Measurements from ENCODE around the gene RAD51B. TPM values are rescaled to one million over a fixed set of nuclear protein-coding genes. Genes with fewer than 3 reads are reported as not detected.

Gene RAD51B
- total RNA-seq, 1 donor from 2014 or later = 28.5 TPM

DNA sequence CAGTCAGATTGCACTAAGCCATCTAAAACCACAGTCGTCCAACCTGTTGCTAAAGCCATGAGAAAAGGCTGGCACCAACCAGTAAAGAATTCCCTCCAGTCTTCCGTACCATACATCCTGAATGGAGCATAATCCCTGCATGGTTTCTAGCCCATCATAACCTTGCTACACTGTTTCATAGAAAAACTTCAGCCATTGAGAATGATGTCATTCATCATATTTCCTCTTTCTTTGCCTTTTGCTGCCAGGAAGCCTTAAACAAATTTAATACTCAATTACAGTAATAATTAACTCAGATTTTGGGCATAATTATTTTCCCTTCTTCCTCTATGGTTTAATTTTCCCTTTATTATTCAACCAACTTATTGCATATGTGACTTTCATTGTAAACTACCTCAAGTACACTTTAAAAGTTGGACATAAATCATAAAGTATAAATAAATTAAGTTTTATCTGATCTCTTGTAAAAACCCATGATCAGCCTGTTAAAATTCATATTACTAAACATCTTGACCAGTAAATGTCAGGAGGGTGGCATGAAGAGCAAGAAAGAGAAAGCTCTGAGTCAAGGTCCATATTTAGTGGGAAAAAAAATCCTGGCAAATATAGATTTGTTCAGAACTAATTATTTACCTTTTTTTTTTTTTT lies 708.6 kb downstream of the RAD51B start:
- TF ChIP-seq POLR2AphosphoS5 (IDR thresholded peaks at IDR 0.05; ENCODE audit: insufficient read depth in 1 of 2, low read depth in 1 of 2) (no peak), POLR2A (IDR thresholded peaks at IDR 0.05) (no peak)
- TF ChIP-seq, protein P1, sequence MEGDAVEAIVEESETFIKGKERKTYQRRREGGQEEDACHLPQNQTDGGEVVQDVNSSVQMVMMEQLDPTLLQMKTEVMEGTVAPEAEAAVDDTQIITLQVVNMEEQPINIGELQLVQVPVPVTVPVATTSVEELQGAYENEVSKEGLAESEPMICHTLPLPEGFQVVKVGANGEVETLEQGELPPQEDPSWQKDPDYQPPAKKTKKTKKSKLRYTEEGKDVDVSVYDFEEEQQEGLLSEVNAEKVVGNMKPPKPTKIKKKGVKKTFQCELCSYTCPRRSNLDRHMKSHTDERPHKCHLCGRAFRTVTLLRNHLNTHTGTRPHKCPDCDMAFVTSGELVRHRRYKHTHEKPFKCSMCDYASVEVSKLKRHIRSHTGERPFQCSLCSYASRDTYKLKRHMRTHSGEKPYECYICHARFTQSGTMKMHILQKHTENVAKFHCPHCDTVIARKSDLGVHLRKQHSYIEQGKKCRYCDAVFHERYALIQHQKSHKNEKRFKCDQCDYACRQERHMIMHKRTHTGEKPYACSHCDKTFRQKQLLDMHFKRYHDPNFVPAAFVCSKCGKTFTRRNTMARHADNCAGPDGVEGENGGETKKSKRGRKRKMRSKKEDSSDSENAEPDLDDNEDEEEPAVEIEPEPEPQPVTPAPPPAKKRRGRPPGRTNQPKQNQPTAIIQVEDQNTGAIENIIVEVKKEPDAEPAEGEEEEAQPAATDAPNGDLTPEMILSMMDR (IDR thresholded peaks at IDR 0.05) = no peak
- H3K36me3 ChIP-seq = no peaks in the 10 kb centered on the region
- H3K4me3 ChIP-seq = no peak overlapping the region
- intact Hi-C loops (cut with DNase I) = no loop called here
- DNase-seq (ENCODE audit: extremely low spot score in 2 of 2) = no peak
- H3K4me1 ChIP-seq = peaks cover 47% of the 10 kb centered on the region
- no peaks in the 10 kb centered on the region for H3K27me3 ChIP-seq
- peaks cover 13% of the 10 kb centered on the region for H3K9me3 ChIP-seq
- peak overlapping the region; percentile 77 for H3K27ac ChIP-seq

- no peak for DNase-seq (ENCODE audit: extremely low spot score in 2 of 2)
- H3K36me3 ChIP-seq = no peaks in the 10 kb centered on the region
- H3K27me3 ChIP-seq = no peaks in the 10 kb centered on the region
- peaks cover 33% of the 10 kb centered on the region for H3K4me1 ChIP-seq
- no peak overlapping the region for H3K4me3 ChIP-seq
- H3K27ac ChIP-seq = no peak overlapping the region
- intact Hi-C loops (cut with DNase I) = no loop called here
- H3K9me3 ChIP-seq = peaks cover 13% of the 10 kb centered on the region
- TF ChIP-seq, protein P1 (IDR thresholded peaks at IDR 0.05) = no peak
- TF ChIP-seq POLR2A (IDR thresholded peaks at IDR 0.05) (no peak), POLR2AphosphoS5 (IDR thresholded peaks at IDR 0.05; ENCODE audit: insufficient read depth in 1 of 2, low read depth in 1 of 2) (no peak)
Observed at GRCh38 chr14:68530443-68530842, 710.9 kb downstream of the RAD51B start.

DNA sequence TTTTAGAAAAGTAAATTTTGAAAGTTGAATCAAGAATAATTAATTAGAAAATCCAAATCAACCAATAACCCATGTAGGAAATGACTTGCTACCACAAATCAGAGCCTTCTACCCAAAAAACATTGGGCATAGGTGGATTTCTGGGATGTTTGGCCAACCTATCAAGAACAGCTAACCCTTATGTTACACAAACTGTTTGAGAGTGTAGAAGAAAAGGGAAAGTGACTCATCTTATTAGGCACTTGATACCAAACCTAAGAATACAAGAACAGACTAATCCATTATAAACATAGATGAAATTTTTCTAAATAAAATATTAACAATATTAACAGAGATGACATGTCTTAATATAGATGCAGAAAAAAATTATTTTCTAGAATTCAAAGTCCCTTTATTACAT lies 712.9 kb downstream of the RAD51B start:
- intact Hi-C loops (cut with DNase I) = no loop called here
- no peak for DNase-seq (ENCODE audit: extremely low spot score in 2 of 2)

DNA sequence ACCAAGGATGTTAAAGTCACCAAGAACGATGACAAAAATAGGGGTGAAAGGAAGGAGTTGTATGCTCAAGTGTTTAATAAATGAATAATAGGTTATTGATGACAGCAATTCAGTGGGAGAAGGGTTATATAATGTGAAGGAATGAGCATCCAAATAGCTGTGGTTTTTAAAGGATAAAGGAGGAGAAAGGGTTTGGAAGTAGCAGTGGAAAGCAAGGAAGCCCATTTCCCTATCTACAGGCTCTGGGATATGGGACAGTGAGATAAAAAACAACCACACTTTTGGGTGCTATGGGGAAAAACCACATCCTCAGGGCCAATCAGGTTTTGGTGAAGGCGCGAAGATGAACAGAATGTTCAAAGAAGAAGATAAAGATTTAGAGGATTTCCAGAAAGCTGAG lies 714.7 kb downstream of the RAD51B start:
- Histone ChIP-seq H3K27ac (no peak overlapping the region), H3K4me1 (peaks cover 12% of the 10 kb centered on the region), H3K9me3 (peaks cover 13% of the 10 kb centered on the region), H3K36me3 (no peaks in the 10 kb centered on the region), H3K4me3 (no peak overlapping the region), H3K27me3 (no peaks in the 10 kb centered on the region)
- TF ChIP-seq POLR2A (IDR thresholded peaks at IDR 0.05) (no peak), POLR2AphosphoS5 (IDR thresholded peaks at IDR 0.05; ENCODE audit: insufficient read depth in 1 of 2, low read depth in 1 of 2) (no peak)
- TF ChIP-seq, protein P1 (IDR thresholded peaks at IDR 0.05) = no peak
- no peak for DNase-seq (ENCODE audit: extremely low spot score in 2 of 2)
- intact Hi-C loops (cut with DNase I) = no loop called here

More for the DNA sequence above, 712.9 kb downstream of the RAD51B start:
- TF ChIP-seq, protein P1 (IDR thresholded peaks at IDR 0.05) = no peak
- no peak for TF ChIP-seq POLR2AphosphoS5 (IDR thresholded peaks at IDR 0.05; ENCODE audit: insufficient read depth in 1 of 2, low read depth in 1 of 2)
- no peak for TF ChIP-seq POLR2A (IDR thresholded peaks at IDR 0.05)
- Histone ChIP-seq H3K36me3 (no peaks in the 10 kb centered on the region), H3K4me3 (no peak overlapping the region), H3K4me1 (peaks cover 19% of the 10 kb centered on the region), H3K27me3 (no peaks in the 10 kb centered on the region), H3K27ac (no peak overlapping the region), H3K9me3 (peaks cover 13% of the 10 kb centered on the region)

GRCh38 chr14:68535404-68536017 lies 715.9 kb downstream of the RAD51B start:
- TF ChIP-seq, protein P1 (IDR thresholded peaks at IDR 0.05) = no peak
- peak in 1 of 2 donors; percentile 68 for TF ChIP-seq POLR2AphosphoS5 (IDR thresholded peaks at IDR 0.05; ENCODE audit: insufficient read depth in 1 of 2, low read depth in 1 of 2)
- Histone ChIP-seq H3K27me3 (no peaks in the 10 kb centered on the region), H3K9me3 (peaks cover 3% of the 10 kb centered on the region), H3K36me3 (no peaks in the 10 kb centered on the region), H3K4me3 (no peak overlapping the region), H3K4me1 (peaks cover 25% of the 10 kb centered on the region), H3K27ac (peak overlapping the region; percentile 54)
- DNase-seq (ENCODE audit: extremely low spot score in 2 of 2) = peak in 1 of 2 donors; percentile 34
- intact Hi-C loops (cut with DNase I) = no loop called here

Data from vagina (tissue), 2 donors.